OCI-LY7 (cell line): ENCODE results near the gene CMIP.

Experiments
- CTCF ChIP-seq: fragments of 200-600 bp; sonication (generic); conservative IDR thresholded peaks from 2 replicates; pipeline ENCODE4 v1.5.1; 2014; ENCODE audit warnings: mild to moderate bottlenecking, antibody characterized with exemption, low read length, moderate library complexity, mixed read lengths
- EZH2phosphoT487 ChIP-seq: fragments of 200-600 bp; sonication (generic); IDR thresholded peaks from 2 replicates; pipeline ENCODE4 v1.6.1; 2018; ENCODE audit warnings: low read depth, borderline replicate concordance, mild to moderate bottlenecking, mixed run types, antibody characterized with exemption, low read length, moderate library complexity, mixed read lengths

GRCh38 chr16:81524382-81524781 lies 79.8 kb downstream of the CMIP start:
- TF ChIP-seq CTCF (no peak), EZH2phosphoT487 (no peak)
